Measurements from ENCODE around the gene RNF126.

RNF126 gene

DNA sequence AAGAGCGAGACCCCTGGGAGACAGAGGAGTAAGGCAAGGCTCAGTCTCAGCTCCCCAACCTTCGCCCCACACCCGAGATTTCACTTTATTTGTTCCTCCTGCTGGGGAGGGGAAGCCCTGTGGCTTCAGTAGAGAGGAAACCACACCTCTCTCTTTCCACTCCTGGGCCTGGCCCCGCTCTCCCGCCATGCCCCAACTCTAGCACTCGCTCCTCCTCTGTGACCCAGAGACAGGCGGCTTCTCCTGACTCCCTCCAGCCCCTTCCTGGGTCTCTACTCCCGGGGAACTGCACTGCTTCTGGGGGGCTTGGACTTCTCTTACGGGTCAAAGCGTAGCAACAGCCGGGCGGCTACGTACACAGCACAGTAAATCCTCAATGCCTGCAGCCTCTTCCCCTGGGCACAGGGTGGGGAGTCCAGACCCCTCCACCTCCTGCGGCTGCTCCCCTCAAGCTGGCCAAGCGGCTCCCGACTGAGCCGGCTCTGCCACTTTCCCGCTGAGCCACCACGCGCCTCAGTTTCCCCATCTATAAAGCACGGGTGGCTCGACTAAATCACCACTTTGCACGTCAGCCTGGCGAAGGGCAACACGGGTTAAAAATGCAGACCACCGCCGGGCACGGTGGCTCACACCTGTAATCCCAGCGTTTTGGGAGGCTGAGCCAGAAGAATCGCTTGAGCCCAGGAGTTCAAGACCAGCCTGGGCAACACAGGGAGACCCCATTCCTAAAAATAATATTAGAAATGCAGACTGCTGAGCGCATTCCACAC, 1.4 kb downstream of the RNF126 start:
- no peak for FAIRE-seq

DNA sequence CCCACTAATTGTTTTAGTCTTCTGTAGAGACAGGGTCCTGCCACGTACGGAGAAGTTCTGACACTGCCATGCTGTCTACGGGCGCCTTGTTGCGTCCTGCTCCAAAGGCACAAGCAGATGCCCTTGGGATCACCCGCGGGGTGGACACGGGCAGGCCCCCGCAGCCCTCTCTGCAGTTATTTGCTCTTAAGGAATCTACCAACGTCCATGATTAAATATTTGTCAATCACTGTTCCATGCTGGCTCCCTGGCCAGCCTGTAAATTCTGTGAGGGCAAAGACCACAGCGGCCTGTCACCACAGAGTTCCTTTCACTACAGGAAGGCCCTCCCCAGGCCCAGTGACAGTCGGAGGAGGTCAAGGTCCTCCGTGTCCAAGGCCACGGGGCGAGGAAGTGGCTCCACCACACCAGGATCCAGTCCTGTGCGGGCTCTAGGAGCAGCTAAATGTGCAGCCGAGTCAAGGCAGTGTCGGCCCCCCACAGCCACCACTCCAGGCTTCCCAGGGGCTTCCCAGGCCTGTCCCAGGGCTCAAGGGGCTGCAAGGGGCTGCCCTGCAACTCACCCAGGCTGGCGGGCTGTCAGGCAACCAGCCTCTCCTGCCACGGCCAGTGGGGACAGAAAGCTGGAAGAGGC, 2.1 kb downstream of the RNF126 start:
- FAIRE-seq, result no peak

DNA sequence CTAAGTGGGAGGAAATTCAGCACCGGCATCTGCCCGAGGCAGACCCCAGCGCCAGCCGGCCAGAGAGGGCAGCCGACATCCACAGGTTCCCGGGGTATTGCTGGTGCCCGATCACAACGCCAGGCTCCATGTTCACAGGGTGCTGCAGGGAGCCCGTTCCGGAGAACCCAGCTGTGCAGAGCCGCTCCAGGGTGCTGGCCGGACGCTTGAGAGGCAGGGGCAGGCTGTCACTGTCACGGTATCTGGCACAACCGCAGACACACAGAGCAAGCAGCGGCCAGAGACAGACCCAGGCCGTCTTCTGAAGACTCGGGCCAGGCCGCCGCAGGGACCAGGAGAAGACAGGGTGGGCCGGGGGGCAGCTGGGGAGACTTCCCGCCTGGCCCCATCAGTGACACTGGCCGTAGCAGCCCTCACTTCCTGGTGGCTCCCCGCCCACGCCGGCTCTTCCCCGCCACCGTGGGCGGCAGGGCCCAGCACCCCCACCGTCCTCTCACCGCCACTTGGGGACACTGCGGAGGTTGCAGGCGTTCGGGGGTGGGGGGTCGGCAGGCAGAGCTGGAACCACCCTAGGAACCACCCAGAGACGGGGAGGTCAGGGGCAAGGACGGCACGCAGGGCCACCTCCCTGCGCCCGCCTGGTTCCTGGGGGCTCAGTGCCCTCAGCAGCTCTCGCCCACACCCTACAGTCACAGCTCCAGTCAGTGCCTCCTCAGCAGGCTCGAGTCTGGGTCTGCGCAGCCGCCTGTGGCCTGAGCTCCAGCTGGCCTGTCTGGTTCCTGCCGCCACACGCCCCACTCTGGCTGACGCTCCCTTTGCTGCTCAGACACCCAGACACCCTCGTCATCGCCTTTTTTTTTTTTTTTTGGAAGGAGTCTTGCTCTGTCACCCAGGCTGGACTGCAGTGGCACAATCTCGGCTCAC, 3.8 kb downstream of the RNF126 start:
- FAIRE-seq, result no peak

DNA sequence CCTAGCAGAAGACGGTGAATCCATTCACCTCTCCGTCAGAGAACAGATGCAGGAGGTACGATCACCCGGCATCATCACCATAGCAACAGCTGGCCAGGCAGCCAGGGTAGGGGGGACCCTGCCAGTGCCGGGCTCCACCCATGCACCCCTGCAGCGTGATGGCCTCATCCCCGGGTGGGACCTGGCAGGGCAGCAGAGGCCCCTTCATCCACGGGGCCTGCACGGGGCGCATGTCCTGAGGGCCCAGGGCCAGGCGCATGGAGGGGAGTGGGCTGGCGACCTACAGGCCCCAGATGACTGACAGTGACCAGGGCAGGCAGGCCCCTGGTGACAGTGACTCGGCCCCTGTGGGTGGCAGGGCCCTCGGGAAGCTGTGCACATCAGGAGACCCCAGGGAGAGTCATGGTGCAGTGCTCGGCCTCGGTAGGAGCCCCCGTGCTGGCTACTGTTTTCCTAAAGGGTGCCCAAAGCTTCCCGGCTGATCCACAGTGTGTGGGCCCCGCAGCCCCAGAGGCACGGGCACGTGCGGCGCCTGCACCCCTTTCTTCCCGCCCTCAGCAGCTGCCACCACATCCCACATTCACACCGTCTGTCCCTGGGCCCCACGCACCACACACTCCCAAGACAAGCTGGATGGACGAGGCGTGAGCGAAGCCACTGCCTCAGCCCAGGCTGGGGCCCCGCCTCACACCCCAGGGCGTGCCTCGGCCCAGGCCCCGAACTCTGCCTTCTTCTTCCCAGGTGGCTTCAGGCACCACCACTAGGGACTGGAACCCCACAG, 4.8 kb downstream of the RNF126 start:
- FAIRE-seq, result no peak

DNA sequence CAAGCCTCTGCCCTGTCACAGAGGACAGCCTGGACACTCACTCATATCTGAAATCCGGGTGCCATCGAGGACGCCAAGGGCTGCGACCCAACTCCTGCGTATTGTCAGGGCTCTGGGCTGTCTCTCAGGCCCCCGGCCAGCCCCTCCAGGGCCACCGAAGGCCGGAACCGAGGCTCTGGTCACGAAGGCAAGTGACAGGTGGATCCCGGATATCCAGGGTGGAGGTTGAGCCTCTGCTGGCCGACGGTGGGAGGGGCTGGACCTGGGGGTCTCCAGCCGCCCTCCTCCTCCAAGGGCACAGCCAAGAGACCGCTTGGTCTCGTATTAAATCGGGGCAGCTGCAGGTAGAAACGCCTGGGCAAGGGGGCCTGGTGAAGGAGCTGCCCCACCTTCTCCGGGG, 5.4 kb downstream of the RNF126 start:
- no peak for FAIRE-seq

DNA sequence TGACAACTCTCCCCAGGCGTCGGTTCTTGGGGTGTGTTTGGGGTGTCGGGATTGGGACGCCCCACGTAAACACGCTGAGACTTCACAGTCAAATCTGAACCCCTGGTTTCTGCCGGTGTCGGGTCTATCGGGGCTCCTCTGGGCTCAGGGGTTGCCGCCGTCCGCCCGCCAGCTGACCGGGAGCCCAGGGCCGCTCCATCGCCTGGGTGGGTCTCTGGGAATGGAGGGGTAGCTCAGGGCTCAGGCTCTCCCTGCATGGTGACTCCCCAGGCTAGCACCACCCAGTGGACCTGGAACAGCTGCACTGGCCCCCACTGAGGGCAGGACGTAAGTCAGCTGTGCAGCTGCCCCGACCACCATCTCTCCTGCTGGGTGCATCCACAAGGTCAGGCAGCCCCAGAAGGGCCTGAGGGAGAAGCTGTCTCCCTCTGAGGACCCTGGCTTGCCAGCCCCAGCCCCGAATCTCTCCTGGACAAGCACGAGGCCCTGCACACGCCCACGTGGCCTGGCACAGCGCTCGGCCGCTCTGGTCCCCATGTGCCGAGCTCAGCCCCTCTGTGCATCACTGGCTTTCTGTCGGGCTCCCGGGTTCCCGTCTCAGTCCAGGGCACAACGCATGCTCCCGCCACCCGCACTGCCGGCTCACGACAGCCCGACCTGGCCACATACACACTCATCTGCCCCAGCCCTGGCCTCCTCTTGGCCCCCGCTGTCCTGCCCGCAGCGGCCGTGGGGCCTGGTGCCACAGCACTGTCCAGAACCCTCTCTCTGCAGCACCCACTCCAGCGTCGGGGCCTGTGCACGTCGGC, 6.1 kb downstream of the RNF126 start:
- FAIRE-seq, result no peak

DNA sequence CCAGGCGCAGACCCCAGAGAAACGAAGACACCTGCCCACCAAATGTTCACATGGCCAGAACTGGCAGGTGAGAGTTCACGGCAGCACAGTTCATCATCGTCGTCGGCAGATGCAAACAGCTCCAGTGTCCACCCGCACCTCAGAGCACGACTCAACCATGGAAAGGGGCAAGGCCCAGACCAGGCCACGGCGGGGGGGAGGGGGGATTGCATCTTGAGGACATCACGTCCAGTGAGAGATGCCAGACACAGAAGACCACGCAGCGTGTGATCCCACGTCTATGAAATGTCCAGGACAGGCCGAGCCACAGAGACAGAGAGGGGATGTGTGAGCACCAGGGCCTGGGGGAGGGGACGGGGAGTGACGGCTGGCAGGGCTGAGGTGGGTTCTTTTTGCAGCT, 7.3 kb downstream of the RNF126 start:
- no peak for FAIRE-seq

DNA sequence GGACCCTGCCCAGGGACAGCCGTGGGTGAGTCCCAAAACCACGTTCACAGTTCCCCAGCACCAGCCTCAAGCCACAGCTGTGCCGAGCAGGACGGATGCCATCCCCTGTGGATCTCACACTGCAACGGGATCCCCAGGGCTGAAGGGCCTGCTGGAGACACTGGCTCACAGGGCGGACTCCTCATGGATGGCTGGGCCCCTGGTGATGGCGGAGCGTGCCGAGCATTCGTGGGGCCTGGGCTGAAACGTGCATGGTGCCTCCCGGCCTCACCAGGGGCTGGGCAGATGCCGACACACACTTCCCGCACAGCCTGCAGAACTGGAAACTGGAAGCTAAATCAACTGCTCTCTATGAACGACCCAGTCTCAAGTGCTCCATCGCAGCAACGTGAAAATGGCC, 9.6 kb downstream of the RNF126 start:
- no peak for FAIRE-seq

DNA sequence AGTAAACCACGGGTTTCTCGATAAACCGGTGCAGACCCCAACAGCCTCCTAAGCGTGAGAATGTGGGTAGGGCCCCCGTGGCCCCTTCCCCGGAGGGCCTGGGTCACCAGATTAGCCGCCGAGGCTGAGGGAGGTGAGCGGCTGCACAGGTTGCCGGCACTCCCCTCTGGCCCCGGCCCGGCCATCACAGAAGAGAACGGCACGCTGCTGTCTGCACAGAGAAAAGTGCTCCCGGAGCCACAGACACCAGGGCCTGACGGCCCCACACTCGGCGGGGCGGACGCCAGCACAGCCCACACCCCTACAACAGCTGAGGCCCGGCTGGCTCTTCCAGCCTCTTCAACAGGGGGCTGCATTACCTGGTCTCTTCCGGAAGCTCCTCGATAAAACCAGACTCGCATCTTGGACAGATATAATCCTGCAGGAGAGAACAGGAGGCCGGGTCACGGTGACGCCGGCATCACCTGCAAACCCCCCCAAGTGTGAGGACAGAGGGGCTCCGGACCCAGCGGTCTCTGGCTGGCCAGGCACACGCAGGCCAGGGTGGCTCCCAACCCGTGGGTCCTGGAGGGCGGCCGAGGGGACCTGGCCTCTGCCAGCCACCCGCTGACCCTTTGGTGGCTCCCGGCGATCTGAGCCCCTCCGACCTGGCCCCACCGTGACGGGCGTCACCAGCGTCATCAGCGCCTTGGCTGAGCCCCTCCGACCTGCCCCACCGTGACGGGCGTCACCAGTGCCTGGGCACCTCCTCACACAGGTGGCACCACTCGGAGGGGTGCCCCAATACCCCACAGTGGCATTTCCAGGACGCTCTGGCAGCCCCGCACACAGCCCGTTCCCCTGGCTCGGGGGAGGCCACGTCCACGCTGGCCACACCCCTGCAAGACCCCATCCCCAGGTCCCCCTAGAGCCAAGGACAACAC, 10.3 kb downstream of the RNF126 start:
- FAIRE-seq, result no peak

DNA sequence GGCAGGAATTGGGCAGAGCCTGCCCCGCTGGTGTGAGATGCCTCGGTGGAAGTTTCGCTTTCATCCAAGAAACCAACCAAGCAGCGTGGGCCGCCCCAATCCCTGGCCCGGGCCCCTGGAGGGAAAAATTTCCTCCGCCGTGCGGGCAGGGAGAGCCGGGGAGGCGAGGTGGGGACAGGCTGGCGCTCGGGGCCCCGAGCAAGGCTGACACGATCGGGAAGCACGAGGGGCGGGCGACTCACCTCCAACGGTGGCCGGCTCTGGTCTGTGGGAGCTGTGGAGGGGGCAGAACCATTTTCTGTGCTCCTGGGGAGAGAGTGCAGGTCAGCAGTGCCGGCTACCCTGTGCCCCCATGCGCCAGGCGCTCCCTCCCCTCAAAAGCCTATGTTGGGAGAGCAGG, 11.0 kb downstream of the RNF126 start:
- FAIRE-seq, result no peak

DNA sequence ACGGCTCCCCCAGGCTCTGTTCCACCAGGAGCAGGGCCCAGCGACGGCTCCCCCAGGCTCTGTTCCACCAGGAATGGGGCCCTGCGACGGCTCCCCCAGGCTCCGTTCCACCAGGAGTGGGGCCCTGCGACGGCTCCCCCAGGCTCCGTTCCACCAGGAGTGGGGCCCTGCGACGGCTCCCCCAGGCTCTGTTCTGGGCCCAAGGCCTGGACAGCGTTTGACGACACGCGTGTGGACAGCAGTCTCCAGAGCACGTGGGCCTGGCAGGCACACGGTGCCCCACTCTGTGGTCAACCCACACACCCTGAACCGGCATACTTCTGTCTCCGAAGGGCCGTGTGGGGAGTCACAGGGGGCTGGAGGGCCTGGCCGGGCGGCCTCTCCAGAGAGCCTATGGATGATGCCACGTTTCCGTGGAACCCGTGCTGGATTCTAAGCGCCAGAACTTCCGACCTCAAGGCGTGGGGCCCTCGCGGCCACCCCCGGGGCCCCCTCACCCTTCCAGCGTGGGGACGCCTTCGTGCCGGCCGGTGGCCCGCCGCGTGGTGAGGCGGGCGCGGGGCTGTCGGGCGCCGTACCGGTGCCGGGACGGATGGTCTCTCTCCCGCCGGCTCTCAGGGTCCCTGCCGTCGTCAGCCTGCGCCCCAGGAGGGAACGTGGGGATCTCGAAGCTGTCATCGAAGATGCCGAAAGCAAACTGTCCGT, 11.7 kb downstream of the RNF126 start:
- FAIRE-seq, result no peak

DNA sequence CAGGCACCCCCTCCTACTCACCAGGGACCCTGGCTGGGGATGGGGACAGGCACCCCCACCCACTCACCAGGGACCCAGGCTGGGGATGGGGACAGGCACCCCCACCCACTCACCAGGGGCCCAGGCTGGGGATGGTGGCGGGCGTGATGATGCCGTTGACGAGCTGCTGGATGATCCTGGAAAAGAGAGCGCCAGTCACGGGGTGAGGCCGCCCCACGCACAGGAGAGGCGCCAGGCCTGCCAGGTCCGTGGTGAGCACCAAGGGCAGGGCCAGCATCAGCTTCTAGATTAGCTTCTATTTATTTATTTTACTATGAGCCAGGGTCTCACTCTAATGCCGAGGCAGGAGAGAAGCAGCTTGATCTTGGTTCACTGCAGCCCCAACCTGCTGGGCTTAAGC, 12.9 kb downstream of the RNF126 start:
- FAIRE-seq, result no peak

DNA sequence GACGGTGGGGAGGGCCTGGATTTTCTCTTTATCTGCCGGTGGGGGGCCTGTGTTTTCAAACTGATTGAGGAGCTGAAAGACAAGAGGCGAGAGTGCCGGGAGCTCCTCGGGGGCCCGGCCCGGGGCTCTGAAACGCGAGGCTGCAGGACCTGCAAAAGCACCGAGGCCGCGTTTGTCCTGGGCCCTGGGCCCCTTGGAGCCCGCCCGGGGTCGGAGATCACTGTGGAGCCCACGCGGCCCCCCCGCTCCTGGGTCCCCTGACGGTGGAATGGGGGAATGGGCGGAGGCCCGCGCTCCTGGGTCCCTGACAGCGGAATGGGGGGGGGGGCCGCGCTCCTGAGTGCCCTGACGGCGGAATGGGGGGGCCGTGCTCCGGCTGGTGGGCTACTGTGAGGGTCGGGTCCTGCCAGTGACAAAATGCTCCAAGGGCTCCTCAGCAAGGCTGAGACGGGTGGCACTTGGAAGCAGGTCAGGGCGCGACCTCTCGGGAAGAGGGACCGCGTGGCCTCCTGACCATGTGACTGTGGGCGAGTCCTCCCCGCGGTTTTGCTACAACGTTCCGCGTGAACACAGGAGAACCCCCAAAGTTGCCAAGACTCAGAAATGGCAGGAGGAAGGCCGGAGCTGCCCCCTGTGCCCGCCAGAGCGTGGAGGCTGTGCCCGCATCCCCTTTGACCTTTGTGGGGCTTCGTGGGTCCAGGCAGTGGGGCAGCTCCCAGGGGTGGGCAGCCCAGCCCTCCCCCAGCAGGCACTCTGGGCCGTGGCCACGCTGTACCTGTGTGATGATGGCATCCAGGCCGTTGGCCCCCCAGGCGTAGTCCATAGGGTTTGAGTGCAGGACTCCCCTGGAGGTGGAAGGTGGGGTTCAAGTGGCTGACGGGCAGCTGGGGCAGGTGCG, 13.9 kb downstream of the RNF126 start:
- no peak for FAIRE-seq

DNA sequence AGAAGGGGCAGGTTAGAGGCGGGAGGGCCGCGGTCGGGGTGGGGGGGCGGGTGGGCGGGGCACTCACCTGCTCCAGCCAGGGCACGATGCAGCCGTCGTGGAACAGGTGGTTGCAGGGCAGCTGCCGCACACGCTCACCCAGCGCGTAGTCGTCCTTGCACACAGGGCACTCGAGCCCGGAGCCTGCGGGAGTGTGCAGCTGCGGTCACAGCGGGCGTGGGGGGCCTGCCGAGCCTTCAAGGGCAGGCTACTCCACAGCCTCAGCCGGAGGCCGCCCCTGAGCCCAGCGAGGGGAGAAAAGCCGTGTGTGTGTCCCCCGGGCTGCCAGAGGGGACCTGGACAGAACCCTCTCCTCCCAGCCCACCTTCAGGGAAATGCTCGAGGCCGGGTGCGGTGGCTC, 14.7 kb downstream of the RNF126 start:
- no peak for FAIRE-seq

DNA sequence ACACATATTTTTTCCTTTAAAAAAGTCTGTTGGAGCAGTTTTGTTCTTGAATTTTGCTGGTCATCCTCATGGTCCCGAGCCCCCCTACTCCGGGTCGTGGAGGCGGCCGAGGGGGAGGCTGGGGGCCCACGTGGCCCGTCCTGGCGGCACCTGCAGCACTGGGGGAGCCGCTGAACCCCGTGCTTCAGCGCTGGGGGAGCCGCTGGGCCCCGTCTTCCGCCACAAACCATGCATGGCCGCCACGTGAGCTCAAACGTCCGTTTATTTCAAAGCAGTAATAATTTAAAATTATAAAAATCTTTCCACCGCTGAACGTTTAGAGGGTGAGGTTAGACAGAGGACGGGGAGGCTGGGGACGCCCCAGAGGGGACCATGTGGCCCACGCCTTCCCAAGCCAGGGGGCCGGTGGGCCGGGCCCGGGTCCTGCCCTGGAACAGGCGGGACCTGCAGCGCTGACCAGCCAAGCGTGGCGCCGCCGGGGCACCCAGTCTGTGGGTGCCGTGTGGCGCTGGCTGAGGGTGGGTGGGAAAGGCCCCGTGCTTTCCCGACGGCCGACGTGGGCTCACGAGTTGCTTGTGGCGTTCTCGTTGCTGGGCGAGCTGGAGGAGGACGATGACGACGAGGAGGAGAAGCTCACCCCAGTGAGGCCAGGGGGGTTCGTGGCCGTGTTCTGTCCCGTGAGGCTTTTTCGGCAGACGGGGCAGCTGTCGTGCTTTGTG, 15.3 kb downstream of the RNF126 start:
- FAIRE-seq, result no peak

DNA sequence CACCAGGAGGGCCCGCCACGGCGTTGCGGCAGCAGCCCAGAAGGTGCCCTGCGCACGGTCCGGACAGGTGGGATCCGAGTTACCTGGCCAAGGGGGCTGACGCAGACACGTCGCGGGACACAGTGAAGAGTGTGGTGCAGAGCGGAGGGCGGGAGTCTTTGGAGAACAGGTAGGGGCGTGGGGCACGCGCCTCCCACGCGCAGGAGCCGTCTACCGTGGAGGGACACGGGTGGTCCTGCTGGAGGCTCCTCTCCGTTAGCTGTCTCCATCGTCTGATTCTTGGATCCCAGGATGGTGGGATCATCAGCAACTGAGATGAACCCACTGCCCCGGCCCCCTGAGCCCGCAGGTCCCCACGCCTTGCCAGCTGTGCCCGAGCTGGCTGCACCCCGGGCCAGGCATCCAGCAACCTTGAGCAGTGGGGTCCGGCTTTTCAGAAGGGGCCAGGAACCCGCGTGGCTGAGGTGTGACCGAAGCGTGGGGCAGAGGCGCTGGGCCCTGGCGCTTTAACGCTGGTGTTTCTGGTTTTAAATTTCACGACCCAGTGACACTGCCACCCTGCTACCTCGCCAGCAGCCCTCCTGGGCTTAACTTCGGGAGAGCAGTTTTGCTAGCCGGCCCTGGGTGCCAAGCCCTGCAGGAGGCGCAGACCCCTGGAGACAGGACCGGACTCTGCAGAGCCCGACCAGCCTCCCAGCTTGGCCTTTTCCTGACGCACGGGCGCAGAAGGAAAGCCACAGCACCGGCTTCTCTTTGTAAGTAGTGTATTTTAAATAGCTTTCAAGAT, 16.0 kb downstream of the RNF126 start:
- FAIRE-seq, result no peak
